PC-9 (cell line): Measurements from ENCODE around the gene CR1. TPM values are rescaled to one million over a fixed set of nuclear protein-coding genes. Genes with fewer than 3 reads are reported as not detected.

Source experiments
- BruUV-seq: library from RNA; stranded (reverse); fragments of 400-500 nt; replicated peaks from 2 replicates; lab custom pipeline; 2021; lab: Mats Ljungman, UMichigan
- CTCF ChIA-PET: fragments of 300-600 bp; sonication (Branson Sonifier 250); formaldehyde crosslinking; loops from one replicate; lab custom pipeline; 2022; ENCODE audit warnings: antibody characterized with exemption; lab: Charles Lee
- POLR2A ChIA-PET: fragments of 300-600 bp; sonication (Branson Sonifier 250); formaldehyde crosslinking; loops from one replicate; lab custom pipeline; 2022; ENCODE audit warnings: antibody characterized with exemption; ENCODE audit not compliant: unreplicated experiment; lab: Charles Lee
- DNase-seq, 2 experiments: peaks; one replicate each; pipeline versions ENCODE4 v3.0.0 to v3.0.0-alpha.2; 2015 to 2022; ENCODE audit warnings: mixed read lengths in 1 of 2
- H2AFZ ChIP-seq: fragments of 200-600 bp; sonication (generic); 2 replicates; pipeline ENCODE4 v1.8.1; 2017; ENCODE audit warnings: antibody characterized with exemption
- H3F3A ChIP-seq: fragments of 200-600 bp; sonication (generic); 2 replicates; pipeline ENCODE4 v1.8.1; 2017; ENCODE audit warnings: antibody characterized with exemption, mild to moderate bottlenecking, low read depth; ENCODE audit not compliant: insufficient read depth
- H3K27ac ChIP-seq: fragments of 200-600 bp; sonication (generic); 2 replicates; pipeline ENCODE4 v1.6.1; 2016; ENCODE audit warnings: mixed run types
- H3K27me3 ChIP-seq: fragments of 200-600 bp; sonication (generic); 2 replicates; pipeline ENCODE4 v1.6.1; 2016; ENCODE audit warnings: low read depth, mixed run types; ENCODE audit not compliant: insufficient read depth
- H3K36me3 ChIP-seq: fragments of 200-600 bp; sonication (generic); 2 replicates; pipeline ENCODE4 v1.6.1; 2016; ENCODE audit warnings: low read depth, mixed run types
- H3K4me1 ChIP-seq: fragments of 200-600 bp; sonication (generic); replicated peaks from 2 replicates; pipeline ENCODE4 v1.6.1; 2016; ENCODE audit warnings: mixed run types; ENCODE audit not compliant: insufficient read depth
- H3K4me2 ChIP-seq: fragments of 200-600 bp; sonication (generic); 2 replicates; pipeline ENCODE4 v1.6.1; 2017; ENCODE audit warnings: mixed run types
- H3K4me3 ChIP-seq: fragments of 200-600 bp; sonication (generic); 2 replicates; pipeline ENCODE4 v1.6.1; 2016; ENCODE audit warnings: mixed run types
- H3K79me2 ChIP-seq: fragments of 200-600 bp; sonication (generic); 2 replicates; pipeline ENCODE4 v1.6.1; 2017; ENCODE audit warnings: low read depth, mixed run types
- H3K9me2 ChIP-seq: fragments of 200-600 bp; sonication (generic); 2 replicates; pipeline ENCODE4 v1.8.1; 2017; ENCODE audit warnings: mild to moderate bottlenecking; ENCODE audit not compliant: insufficient read depth
- H3K9me3 ChIP-seq: fragments of 200-600 bp; sonication (generic); 2 replicates; pipeline ENCODE4 v1.8.1; 2016; ENCODE audit warnings: low read depth; ENCODE audit not compliant: insufficient read depth
- H4K20me1 ChIP-seq: fragments of 200-600 bp; sonication (generic); 2 replicates; pipeline ENCODE4 v1.8.1; 2017; ENCODE audit not compliant: insufficient read depth
- EZH2 ChIP-seq: fragments of 200-600 bp; sonication (generic); IDR thresholded peaks from 2 replicates; pipeline ENCODE4 v1.8.0; 2017; ENCODE audit warnings: antibody characterized with exemption, low read depth
- intact Hi-C: fragments of 100-400 bp; cut with micrococcal nuclease; formaldehyde crosslinking; loops from one replicate; pipeline ENCODE4 v1.10.0; 2022; ENCODE audit not compliant: unreplicated experiment
- total RNA-seq: library from RNA; stranded (reverse); gene quantifications from 2 replicates; pipeline ENCODE4 v1.2.3, GENCODE V29; 2021
- TF ChIP-seq, protein P1 (sequence below): fragments of 200-600 bp; sonication (generic); conservative IDR thresholded peaks from 2 replicates; pipeline ENCODE4 v1.6.1; 2017; ENCODE audit warnings: mixed run types, antibody characterized with exemption, mild to moderate bottlenecking, moderate library complexity

The CR1 gene
- total RNA-seq, 1 experiment from 2014 or later = not detected

DNA sequence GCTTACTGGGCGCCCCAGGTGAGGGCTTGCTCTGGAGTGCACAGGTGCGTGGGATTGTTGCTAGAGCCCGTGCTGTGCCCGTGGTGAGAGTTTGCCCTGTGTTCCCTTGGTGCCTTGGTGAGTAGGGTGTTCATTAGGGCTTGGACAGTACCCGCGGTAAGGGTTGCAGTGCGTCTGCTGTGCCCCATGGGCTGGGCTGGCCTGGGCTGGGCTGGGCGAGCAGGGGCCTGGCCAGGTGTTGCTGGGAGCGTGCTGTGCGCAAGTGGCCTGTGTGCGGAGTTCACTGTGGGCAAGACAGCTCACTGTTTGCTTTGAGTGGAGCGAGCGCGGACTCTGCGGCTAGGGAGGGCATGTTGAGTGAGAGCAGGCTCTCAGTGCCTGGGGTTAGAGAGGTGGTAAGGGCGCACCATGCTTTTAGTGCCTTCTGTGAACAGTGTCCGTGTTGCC lies 149.7 kb downstream of the CR1 start:
- DNase-seq = no peak
- Histone ChIP-seq H4K20me1 (no peaks in the 10 kb centered on the region), H3K9me3 (no peaks in the 10 kb centered on the region), H3K27ac (no peak overlapping the region), H3K79me2 (no peaks in the 10 kb centered on the region), H3F3A (no peaks in the 10 kb centered on the region), H3K4me1 (no peaks in the 10 kb centered on the region), H3K4me2 (no peak overlapping the region), H2AFZ (no peak overlapping the region), H3K27me3 (no peaks in the 10 kb centered on the region), H3K36me3 (no peaks in the 10 kb centered on the region), H3K4me3 (no peak overlapping the region), H3K9me2 (no peaks in the 10 kb centered on the region)
- no TSS peak for BruUV-seq
- intact Hi-C loops = no loop called here
- ChIA-PET CTCF (no interaction called here), POLR2A (no interaction called here)
- TF ChIP-seq, protein P1, sequence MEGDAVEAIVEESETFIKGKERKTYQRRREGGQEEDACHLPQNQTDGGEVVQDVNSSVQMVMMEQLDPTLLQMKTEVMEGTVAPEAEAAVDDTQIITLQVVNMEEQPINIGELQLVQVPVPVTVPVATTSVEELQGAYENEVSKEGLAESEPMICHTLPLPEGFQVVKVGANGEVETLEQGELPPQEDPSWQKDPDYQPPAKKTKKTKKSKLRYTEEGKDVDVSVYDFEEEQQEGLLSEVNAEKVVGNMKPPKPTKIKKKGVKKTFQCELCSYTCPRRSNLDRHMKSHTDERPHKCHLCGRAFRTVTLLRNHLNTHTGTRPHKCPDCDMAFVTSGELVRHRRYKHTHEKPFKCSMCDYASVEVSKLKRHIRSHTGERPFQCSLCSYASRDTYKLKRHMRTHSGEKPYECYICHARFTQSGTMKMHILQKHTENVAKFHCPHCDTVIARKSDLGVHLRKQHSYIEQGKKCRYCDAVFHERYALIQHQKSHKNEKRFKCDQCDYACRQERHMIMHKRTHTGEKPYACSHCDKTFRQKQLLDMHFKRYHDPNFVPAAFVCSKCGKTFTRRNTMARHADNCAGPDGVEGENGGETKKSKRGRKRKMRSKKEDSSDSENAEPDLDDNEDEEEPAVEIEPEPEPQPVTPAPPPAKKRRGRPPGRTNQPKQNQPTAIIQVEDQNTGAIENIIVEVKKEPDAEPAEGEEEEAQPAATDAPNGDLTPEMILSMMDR = no peak
- no peak for TF ChIP-seq EZH2

DNA sequence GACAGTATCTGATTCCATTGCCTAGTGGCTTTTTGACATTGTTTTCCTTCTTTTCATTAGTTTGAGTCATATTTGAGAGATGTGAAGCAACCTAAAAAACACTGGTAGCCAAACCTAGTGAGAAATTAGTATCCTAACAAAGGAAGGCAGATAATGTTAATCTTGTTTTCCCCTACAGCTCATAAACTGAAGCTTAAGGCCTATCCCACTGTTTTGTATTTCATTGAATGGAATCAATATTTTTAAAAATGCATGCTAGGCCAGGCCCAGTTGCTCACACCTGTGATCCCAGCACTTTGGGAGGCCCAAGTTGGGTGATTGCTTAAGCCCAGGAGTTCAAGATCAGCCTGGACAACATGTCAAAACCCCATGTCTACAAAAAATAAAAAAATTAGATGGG lies 150.2 kb downstream of the CR1 start:
- Histone ChIP-seq H2AFZ (no peak overlapping the region), H3K4me2 (no peak overlapping the region), H3K9me3 (no peaks in the 10 kb centered on the region), H3K79me2 (no peaks in the 10 kb centered on the region), H3K27ac (no peak overlapping the region), H3K9me2 (no peaks in the 10 kb centered on the region), H3K27me3 (no peaks in the 10 kb centered on the region), H3K36me3 (no peaks in the 10 kb centered on the region), H3K4me3 (no peak overlapping the region), H3K4me1 (no peaks in the 10 kb centered on the region), H3F3A (no peaks in the 10 kb centered on the region), H4K20me1 (no peaks in the 10 kb centered on the region)
- DNase-seq = no peak
- intact Hi-C loops = no loop called here
- POLR2A ChIA-PET = no interaction called here
- no TSS peak for BruUV-seq
- TF ChIP-seq EZH2 = no peak
- TF ChIP-seq, protein P1 = no peak
- CTCF ChIA-PET = no interaction called here

DNA sequence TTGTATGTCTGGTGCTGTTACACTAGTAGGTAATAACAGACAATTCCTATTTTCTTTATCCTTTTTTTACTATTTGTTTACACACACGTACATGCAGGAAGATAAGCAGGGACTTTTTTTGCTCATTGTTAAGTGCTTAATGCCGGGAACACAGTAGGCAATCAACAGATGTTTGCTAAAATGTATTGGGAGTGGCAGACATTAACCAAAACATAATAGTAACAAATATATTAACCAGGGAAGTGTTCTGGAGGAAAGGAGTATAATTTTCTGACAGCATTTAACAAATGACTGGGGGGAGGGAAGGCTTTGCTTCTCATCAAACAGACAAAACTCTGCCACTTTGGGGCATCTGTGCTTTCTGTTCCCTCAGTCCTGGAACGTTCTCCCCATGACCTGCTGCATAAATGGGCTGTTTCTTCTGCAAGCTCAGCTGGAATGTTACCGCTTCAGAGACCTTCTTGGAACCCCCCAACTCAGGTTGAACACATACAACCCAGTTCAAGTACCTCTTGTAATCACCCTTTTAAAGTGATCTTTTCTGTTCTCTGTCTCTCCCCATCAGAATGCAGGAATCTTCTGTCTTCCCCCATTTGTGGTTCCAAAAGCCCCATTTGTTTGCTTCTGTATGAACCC lies 151.1 kb downstream of the CR1 start:
- Histone ChIP-seq H3K79me2 (no peaks in the 10 kb centered on the region), H3K4me2 (no peak overlapping the region), H2AFZ (no peak overlapping the region), H3K4me1 (no peaks in the 10 kb centered on the region), H4K20me1 (no peaks in the 10 kb centered on the region), H3K36me3 (no peaks in the 10 kb centered on the region), H3F3A (no peaks in the 10 kb centered on the region), H3K4me3 (no peak overlapping the region), H3K9me2 (no peaks in the 10 kb centered on the region), H3K27ac (no peak overlapping the region), H3K27me3 (no peaks in the 10 kb centered on the region), H3K9me3 (no peaks in the 10 kb centered on the region)
- no TSS peak for BruUV-seq
- DNase-seq = no peak
- TF ChIP-seq EZH2 = no peak
- TF ChIP-seq, protein P1 = no peak
- ChIA-PET POLR2A (no interaction called here), CTCF (no interaction called here)
- intact Hi-C loops = no loop called here
